ENCODE data around the gene KIF3B.

The KIF3B gene

GRCh38 chr20:32285082-32285620 is 7.7 kb downstream of the KIF3B start:
- Histone ChIP-seq H3K9ac (ENCODE audit: low read length) (no peak overlapping the region), H4K12ac (ENCODE audit: low read depth, low read length) (no peak overlapping the region), H3K23ac (ENCODE audit: low read length) (no peak overlapping the region), H3K79me1 (ENCODE audit: low read length) (no peaks in the 10 kb centered on the region), H2AFZ (ENCODE audit: insufficient read depth, low read length, poor library complexity) (no peak overlapping the region), H3K27ac (ENCODE audit: low read depth, low read length) (no peak overlapping the region), H3K14ac (ENCODE audit: low read length) (no peak overlapping the region), H2BK5ac (ENCODE audit: low read depth, low read length, poor library complexity) (no peak overlapping the region), H4K8ac (ENCODE audit: low read depth, low read length) (no peak overlapping the region), H3K18ac (ENCODE audit: low read length) (no peak overlapping the region), H4K91ac (ENCODE audit: low read depth, low read length) (no peak overlapping the region), H2BK120ac (ENCODE audit: insufficient read depth, low read length, poor library complexity) (no peak overlapping the region), H3K79me2 (ENCODE audit: control insufficient read depth, insufficient read depth, low read length, poor library complexity) (no peaks in the 10 kb centered on the region), H3K4me3 (ENCODE audit: low read depth, low read length) (no peak overlapping the region), H3K9me3 (ENCODE audit: insufficient read depth, low read depth, low read length) (no peaks in the 10 kb centered on the region), H2BK12ac (ENCODE audit: low read length) (no peak overlapping the region), H2AK5ac (ENCODE audit: low read length) (no peak overlapping the region), H3K4ac (ENCODE audit: low read depth, low read length) (no peak overlapping the region), H3K27me3 (ENCODE audit: insufficient read depth, low read length) (no peaks in the 10 kb centered on the region), H3K4me1 (ENCODE audit: control insufficient read depth in 1 of 2, insufficient read depth in 2 of 2, low read length in 2 of 2) (no peaks in the 10 kb centered on the region), H3K4me2 (ENCODE audit: low read length) (no peak overlapping the region), H3K36me3 (ENCODE audit: control insufficient read depth in 1 of 2, insufficient read depth in 2 of 2, low read length in 2 of 2) (peaks cover 0 to 7% of the 10 kb centered on the region in 2 experiments)
- DNase-seq, result peak; percentile 36 to 75
- no CpG with 5 or more reads among the region's 3 CpGs for WGBS (ENCODE audit: extremely low coverage, insufficient coverage, insufficient read length)

DNA sequence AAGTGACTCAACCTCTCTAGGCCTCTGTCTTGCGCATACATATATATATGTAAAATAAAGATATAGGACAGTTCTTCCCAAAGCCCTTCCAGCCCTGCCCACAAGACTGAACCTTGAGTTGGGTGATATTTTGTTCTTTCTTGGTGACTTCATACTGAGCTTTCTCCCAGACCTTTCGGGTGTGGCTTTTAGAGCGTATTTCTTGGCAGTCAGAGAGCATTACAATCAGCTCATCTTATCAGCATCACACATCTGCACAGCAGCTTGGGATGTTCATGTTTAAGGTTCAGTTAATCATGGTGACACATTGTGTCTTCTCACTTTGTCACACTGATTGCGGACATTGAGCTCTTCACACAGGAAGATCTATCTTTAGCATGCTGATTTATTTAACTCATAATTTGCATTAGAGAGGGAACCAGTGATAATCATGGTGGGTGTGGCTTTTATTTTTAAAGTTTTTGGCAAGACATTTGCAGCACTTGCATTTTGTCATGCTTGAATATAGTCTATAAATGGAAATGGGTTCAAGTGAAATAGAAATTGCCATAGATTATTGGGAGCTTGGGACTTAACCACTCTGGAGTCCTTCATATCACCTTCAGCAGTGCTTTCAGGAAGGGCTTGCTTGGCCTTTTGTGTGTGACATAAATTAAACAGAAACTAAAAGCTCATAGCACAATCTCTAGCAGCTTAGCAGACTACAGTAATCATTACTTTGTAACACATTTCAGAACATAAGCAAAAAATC is 8.3 kb downstream of the KIF3B start:
- H3K27me3 ChIP-seq (ENCODE audit: insufficient read depth, low read length), result no peaks in the 10 kb centered on the region
- no peak overlapping the region for H3K9ac ChIP-seq (ENCODE audit: low read length)
- H3K23ac ChIP-seq (ENCODE audit: low read length), result no peak overlapping the region
- H4K12ac ChIP-seq (ENCODE audit: low read depth, low read length), result no peak overlapping the region
- H3K79me2 ChIP-seq (ENCODE audit: control insufficient read depth, insufficient read depth, low read length, poor library complexity), result no peaks in the 10 kb centered on the region
- H3K14ac ChIP-seq (ENCODE audit: low read length), result no peak overlapping the region
- H3K79me1 ChIP-seq (ENCODE audit: low read length), result no peaks in the 10 kb centered on the region
- H2AK5ac ChIP-seq (ENCODE audit: low read length), result no peak overlapping the region
- H3K4ac ChIP-seq (ENCODE audit: low read depth, low read length), result no peak overlapping the region
- no peak overlapping the region for H3K27ac ChIP-seq (ENCODE audit: low read depth, low read length)
- no peak overlapping the region for H3K4me2 ChIP-seq (ENCODE audit: low read length)
- no peak overlapping the region for H2BK120ac ChIP-seq (ENCODE audit: insufficient read depth, low read length, poor library complexity)
- WGBS (ENCODE audit: extremely low coverage, insufficient coverage, insufficient read length), result no CpG with 5 or more reads among the region's 4 CpGs
- no peak overlapping the region for H2AFZ ChIP-seq (ENCODE audit: insufficient read depth, low read length, poor library complexity)
- no peak overlapping the region for H4K8ac ChIP-seq (ENCODE audit: low read depth, low read length)
- no peak overlapping the region for H2BK5ac ChIP-seq (ENCODE audit: low read depth, low read length, poor library complexity)
- H2BK12ac ChIP-seq (ENCODE audit: low read length), result no peak overlapping the region
- H3K4me1 ChIP-seq (ENCODE audit: control insufficient read depth in 1 of 2, insufficient read depth in 2 of 2, low read length in 2 of 2), result no peaks in the 10 kb centered on the region
- H4K91ac ChIP-seq (ENCODE audit: low read depth, low read length), result no peak overlapping the region
- H3K36me3 ChIP-seq (ENCODE audit: control insufficient read depth in 1 of 2, insufficient read depth in 2 of 2, low read length in 2 of 2), result peaks cover 0 to 7% of the 10 kb centered on the region in 2 experiments
- H3K18ac ChIP-seq (ENCODE audit: low read length), result no peak overlapping the region
- peak; percentile 48 to 75 for DNase-seq
- no peaks in the 10 kb centered on the region for H3K9me3 ChIP-seq (ENCODE audit: insufficient read depth, low read depth, low read length)
- no peak overlapping the region for H3K4me3 ChIP-seq (ENCODE audit: low read depth, low read length)

GRCh38 chr20:32287231-32287638 is 9.8 kb downstream of the KIF3B start:
- Histone ChIP-seq H3K79me2 (ENCODE audit: control insufficient read depth, insufficient read depth, low read length, poor library complexity) (no peaks in the 10 kb centered on the region), H3K14ac (ENCODE audit: low read length) (no peak overlapping the region), H2BK12ac (ENCODE audit: low read length) (no peak overlapping the region), H3K4me2 (ENCODE audit: low read length) (no peak overlapping the region), H3K4me3 (ENCODE audit: low read depth, low read length) (no peak overlapping the region), H3K79me1 (ENCODE audit: low read length) (no peaks in the 10 kb centered on the region), H2BK5ac (ENCODE audit: low read depth, low read length, poor library complexity) (no peak overlapping the region), H3K36me3 (ENCODE audit: control insufficient read depth in 1 of 2, insufficient read depth in 2 of 2, low read length in 2 of 2) (peaks cover 0 to 5% of the 10 kb centered on the region in 2 experiments), H3K27ac (ENCODE audit: low read depth, low read length) (no peak overlapping the region), H3K9ac (ENCODE audit: low read length) (no peak overlapping the region), H4K91ac (ENCODE audit: low read depth, low read length) (no peak overlapping the region), H3K18ac (ENCODE audit: low read length) (no peak overlapping the region), H3K4ac (ENCODE audit: low read depth, low read length) (no peak overlapping the region), H3K9me3 (ENCODE audit: insufficient read depth, low read depth, low read length) (no peaks in the 10 kb centered on the region), H2AFZ (ENCODE audit: insufficient read depth, low read length, poor library complexity) (no peak overlapping the region), H4K8ac (ENCODE audit: low read depth, low read length) (no peak overlapping the region), H3K23ac (ENCODE audit: low read length) (no peak overlapping the region), H4K12ac (ENCODE audit: low read depth, low read length) (no peak overlapping the region), H2AK5ac (ENCODE audit: low read length) (no peak overlapping the region), H3K27me3 (ENCODE audit: insufficient read depth, low read length) (no peaks in the 10 kb centered on the region), H2BK120ac (ENCODE audit: insufficient read depth, low read length, poor library complexity) (no peak overlapping the region), H3K4me1 (ENCODE audit: control insufficient read depth in 1 of 2, insufficient read depth in 2 of 2, low read length in 2 of 2) (no peaks in the 10 kb centered on the region)
- no peak for DNase-seq
- WGBS (ENCODE audit: extremely low coverage, insufficient coverage, insufficient read length), result no CpG with 5 or more reads among the region's 6 CpGs

GRCh38 chr20:32288225-32288849 is 10.9 kb downstream of the KIF3B start:
- H3K9me3 ChIP-seq (ENCODE audit: insufficient read depth, low read depth, low read length), result no peaks in the 10 kb centered on the region
- DNase-seq, result no peak
- no peak overlapping the region for H2AK5ac ChIP-seq (ENCODE audit: low read length)
- H3K18ac ChIP-seq (ENCODE audit: low read length), result no peak overlapping the region
- H4K12ac ChIP-seq (ENCODE audit: low read depth, low read length), result no peak overlapping the region
- H4K91ac ChIP-seq (ENCODE audit: low read depth, low read length), result no peak overlapping the region
- no peak overlapping the region for H3K23ac ChIP-seq (ENCODE audit: low read length)
- no CpG with 5 or more reads among the region's 6 CpGs for WGBS (ENCODE audit: extremely low coverage, insufficient coverage, insufficient read length)
- peaks cover 0 to 2% of the 10 kb centered on the region in 2 experiments for H3K4me1 ChIP-seq (ENCODE audit: control insufficient read depth in 1 of 2, insufficient read depth in 2 of 2, low read length in 2 of 2)
- no peak overlapping the region for H4K8ac ChIP-seq (ENCODE audit: low read depth, low read length)
- H2BK5ac ChIP-seq (ENCODE audit: low read depth, low read length, poor library complexity), result no peak overlapping the region
- no peak overlapping the region for H2AFZ ChIP-seq (ENCODE audit: insufficient read depth, low read length, poor library complexity)
- H3K4me2 ChIP-seq (ENCODE audit: low read length), result no peak overlapping the region
- H3K9ac ChIP-seq (ENCODE audit: low read length), result no peak overlapping the region
- no peaks in the 10 kb centered on the region for H3K79me2 ChIP-seq (ENCODE audit: control insufficient read depth, insufficient read depth, low read length, poor library complexity)
- H3K14ac ChIP-seq (ENCODE audit: low read length), result no peak overlapping the region
- no peak overlapping the region for H3K4ac ChIP-seq (ENCODE audit: low read depth, low read length)
- peaks cover 0 to 5% of the 10 kb centered on the region in 2 experiments for H3K36me3 ChIP-seq (ENCODE audit: control insufficient read depth in 1 of 2, insufficient read depth in 2 of 2, low read length in 2 of 2)
- H3K27me3 ChIP-seq (ENCODE audit: insufficient read depth, low read length), result no peaks in the 10 kb centered on the region
- H3K79me1 ChIP-seq (ENCODE audit: low read length), result no peaks in the 10 kb centered on the region
- no peak overlapping the region for H3K27ac ChIP-seq (ENCODE audit: low read depth, low read length)
- no peak overlapping the region for H2BK120ac ChIP-seq (ENCODE audit: insufficient read depth, low read length, poor library complexity)
- H2BK12ac ChIP-seq (ENCODE audit: low read length), result no peak overlapping the region
- H3K4me3 ChIP-seq (ENCODE audit: low read depth, low read length), result no peak overlapping the region
